Peyer's patch (tissue), 4 donors: ENCODE measurements around the gene SREBF2. TPM values are rescaled to one million over a fixed set of nuclear protein-coding genes. Genes with fewer than 3 reads are reported as not detected.
A peak's percentile ranks its signal among the peaks of the same experiment; 100 is the strongest.

Experiments
- DNase-seq, 3 donors: peaks; one replicate each; pipeline ENCODE4 v3.0.0-alpha.2; 2017 to 2019
- H3K27ac ChIP-seq, 4 donors: fragments of 200-600 bp; sonication (generic); one replicate each; pipeline ENCODE4 v1.5.1; 2016 to 2019
- H3K27me3 ChIP-seq, 2 donors: fragments of 200-600 bp; sonication (generic); one replicate each; pipeline ENCODE4 v1.5.1; 2019
- H3K36me3 ChIP-seq, 3 donors: fragments of 200-600 bp; sonication (generic); one replicate each; pipeline ENCODE4 v1.5.1; 2016 to 2019
- H3K4me1 ChIP-seq, 4 donors: fragments of 200-600 bp; sonication (generic); one replicate each; pipeline ENCODE4 v1.5.1; 2016 to 2019
- H3K4me3 ChIP-seq, 4 donors: fragments of 200-600 bp; sonication (generic); 1 replicate in 3 of 4; 2 replicates in 1 of 4; pipeline ENCODE4 v1.5.1; 2016 to 2019; ENCODE audit warnings: mild to moderate bottlenecking in 1 of 4
- H3K9me3 ChIP-seq, 4 donors: fragments of 200-600 bp; sonication (generic); one replicate each; pipeline ENCODE4 v1.5.1; 2016 to 2019; ENCODE audit warnings: mild to moderate bottlenecking in 1 of 4
- CTCF ChIP-seq, 6 experiments: fragments of 450-650 bp in 4 of 6; fragments of 200-600 bp in 2 of 6; sonication (generic) in 1 of 6; IDR thresholded peaks; one replicate each; pipeline ENCODE4 v1.5.1; 2017 to 2019; ENCODE audit warnings: antibody characterized with exemption in 6 of 6, mild to moderate bottlenecking in 3 of 6, moderate library complexity in 1 of 6
- POLR2A ChIP-seq, 2 donors: fragments of 450-650 bp; IDR thresholded peaks; one replicate each; pipeline ENCODE4 v1.5.1; 2017; ENCODE audit warnings: antibody characterized with exemption in 2 of 2, mild to moderate bottlenecking in 2 of 2, moderate library complexity in 2 of 2
- total RNA-seq, 4 donors: library from RNA; depleted of rRNA; stranded (reverse); fragments of >200 nt; gene quantifications; one replicate each; pipeline ENCODE4 v1.1.0, GENCODE V29; 2016

Gene SREBF2
- total RNA-seq, 4 donors from 2014 or later = 66.0 to 221 (median 144) TPM

GRCh38 chr22:41822317-41823057 is 10.4 kb upstream of the SREBF2 start:
- peaks cover 0 to 21% (median 2%) of the 10 kb centered on the region in 4 donors for H3K4me1 ChIP-seq
- DNase-seq = no peak
- H3K36me3 ChIP-seq = peaks cover 0 to 4% (median 0%) of the 10 kb centered on the region in 3 donors
- TF ChIP-seq POLR2A (IDR thresholded peaks at IDR 0.05) (no peak), CTCF (IDR thresholded peaks at IDR 0.05) (peak; percentile 49 to 94 (median 78))
- H3K9me3 ChIP-seq = no peaks in the 10 kb centered on the region
- H3K4me3 ChIP-seq = no peak overlapping the region
- H3K27ac ChIP-seq = no peak overlapping the region
- no peaks in the 10 kb centered on the region for H3K27me3 ChIP-seq

- peaks cover 0 to 25% (median 2%) of the 10 kb centered on the region in 4 donors for H3K4me1 ChIP-seq
- no peak for DNase-seq
- peaks cover 0 to 4% (median 0%) of the 10 kb centered on the region in 3 donors for H3K36me3 ChIP-seq
- no peak overlapping the region for H3K27ac ChIP-seq
- H3K9me3 ChIP-seq = no peaks in the 10 kb centered on the region
- TF ChIP-seq CTCF (IDR thresholded peaks at IDR 0.05) = no peak
- TF ChIP-seq POLR2A (IDR thresholded peaks at IDR 0.05) = no peak
- no peak overlapping the region for H3K4me3 ChIP-seq
- H3K27me3 ChIP-seq = no peaks in the 10 kb centered on the region
Measured at GRCh38 chr22:41823797-41824196, 9.1 kb upstream of the SREBF2 start.

- Histone ChIP-seq H3K9me3 (no peaks in the 10 kb centered on the region), H3K4me3 (no peak overlapping the region)
- no peak for DNase-seq
Measured at GRCh38 chr22:41825376-41825775, 7.5 kb upstream of the SREBF2 start.

GRCh38 chr22:41826021-41826420 is 6.9 kb upstream of the SREBF2 start:
- no peaks in the 10 kb centered on the region for H3K36me3 ChIP-seq
- no peak for DNase-seq
- TF ChIP-seq POLR2A (IDR thresholded peaks at IDR 0.05) (no peak), CTCF (IDR thresholded peaks at IDR 0.05) (no peak)
- no peak overlapping the region for H3K4me3 ChIP-seq
- H3K9me3 ChIP-seq = no peaks in the 10 kb centered on the region
- peaks cover 0 to 25% (median 2%) of the 10 kb centered on the region in 4 donors for H3K4me1 ChIP-seq
- peak overlapping the region in 1 of 4 donors; percentile 34 for H3K27ac ChIP-seq
- no peaks in the 10 kb centered on the region for H3K27me3 ChIP-seq

More at GRCh38 chr22:41825376-41825775, 7.5 kb upstream of the SREBF2 start:
- H3K27me3 ChIP-seq = no peaks in the 10 kb centered on the region
- peak overlapping the region in 1 of 4 donors; percentile 17 for H3K27ac ChIP-seq
- no peaks in the 10 kb centered on the region for H3K36me3 ChIP-seq
- TF ChIP-seq CTCF (IDR thresholded peaks at IDR 0.05) (no peak), POLR2A (IDR thresholded peaks at IDR 0.05) (no peak)
- H3K4me1 ChIP-seq = peaks cover 0 to 25% (median 2%) of the 10 kb centered on the region in 4 donors

GRCh38 chr22:41826430-41827383 is 6.2 kb upstream of the SREBF2 start:
- Histone ChIP-seq H3K4me1 (peaks cover 0 to 25% (median 2%) of the 10 kb centered on the region in 4 donors), H3K4me3 (no peak overlapping the region), H3K27ac (peak overlapping the region in 1 of 4 donors; percentile 34), H3K27me3 (no peaks in the 10 kb centered on the region), H3K9me3 (no peaks in the 10 kb centered on the region), H3K36me3 (no peaks in the 10 kb centered on the region)
- peak in 1 of 3 donors; percentile 65 for DNase-seq
- TF ChIP-seq CTCF (IDR thresholded peaks at IDR 0.05) (no peak), POLR2A (IDR thresholded peaks at IDR 0.05) (no peak)
